Fibroblast of villous mesenchyme (primary cell): ENCODE results near the gene HOXB9. TPM values are rescaled to one million over a fixed set of nuclear protein-coding genes. Genes with fewer than 3 reads are reported as not detected.

Experiments
- DNase-seq: peaks from one replicate; pipeline ENCODE4 v3.0.0-alpha.2; 2010; ENCODE audit warnings: low read depth
- H3K4me3 ChIP-seq: 2 replicates; pipeline ENCODE4 v1.5.1; 2011; ENCODE audit warnings: low read depth, mild to moderate bottlenecking, low read length
- CTCF ChIP-seq: IDR thresholded peaks from 2 replicates; pipeline ENCODE4 v1.5.1; 2012; ENCODE audit warnings: low read depth, mild to moderate bottlenecking, low read length; ENCODE audit not compliant: insufficient read depth
- total RNA-seq: library from RNA; depleted of rRNA; stranded (reverse); fragments of >200 nt; gene quantifications from 2 replicates; pipeline ENCODE4 v1.2.3, GENCODE V29; 2012

Gene HOXB9
- total RNA-seq, 1 donor, result not detected

- DNase-seq, result no peak
- H3K4me3 ChIP-seq, result no peak overlapping the region
- no peak for TF ChIP-seq CTCF
Observed at GRCh38 chr17:48616717-48617470, 9.3 kb downstream of the HOXB9 start.

GRCh38 chr17:48615963-48616716, 10.0 kb downstream of the HOXB9 start:
- TF ChIP-seq CTCF, result no peak
- DNase-seq, result no peak

GRCh38 chr17:48615047-48615962, 10.9 kb downstream of the HOXB9 start, which contains the start of gene HOXB8:
Gene HOXB8 (minus strand): TSS chr17:48615292. CDS start chr17:48614704, 588 bp downstream.
- no peak for TF ChIP-seq CTCF

More at GRCh38 chr17:48615963-48616716, 10.0 kb downstream of the HOXB9 start:
- H3K4me3 ChIP-seq, result no peak overlapping the region

GRCh38 chr17:48613862-48614694, 12.1 kb downstream of the HOXB9 start:
- TF ChIP-seq CTCF, result no peak
- no peak overlapping the region for H3K4me3 ChIP-seq
- no peak for DNase-seq

More at GRCh38 chr17:48615047-48615962, 10.9 kb downstream of the HOXB9 start, which contains the start of gene HOXB8:
- no peak for DNase-seq
- H3K4me3 ChIP-seq, result no peak within 1 kb of the TSS

- DNase-seq, result no peak
- H3K4me3 ChIP-seq, result peak overlapping the region; percentile 19
- no peak for TF ChIP-seq CTCF
Observed at GRCh38 chr17:48612854-48613691, 13.1 kb downstream of the HOXB9 start.
